Uterus (tissue), 2 donors: Measurements from ENCODE around the gene ARHGAP42.

Experiments
- POLR2A ChIP-seq, 2 donors: fragments of 450-650 bp; IDR thresholded peaks; one replicate each; pipeline ENCODE4 v1.6.1; 2016; ENCODE audit warnings: antibody characterized with exemption in 2 of 2, mild to moderate bottlenecking in 1 of 2, moderate library complexity in 1 of 2
- TF ChIP-seq, protein P1 (sequence below), 4 experiments: fragments of 200-600 bp in 2 of 4; fragments of 450-650 bp in 2 of 4; sonication (generic) in 2 of 4; IDR thresholded peaks; one replicate each; pipeline ENCODE4 v1.5.1; 2016 to 2019; ENCODE audit warnings: antibody characterized with exemption in 4 of 4, mild to moderate bottlenecking in 2 of 4, moderate library complexity in 1 of 4

DNA sequence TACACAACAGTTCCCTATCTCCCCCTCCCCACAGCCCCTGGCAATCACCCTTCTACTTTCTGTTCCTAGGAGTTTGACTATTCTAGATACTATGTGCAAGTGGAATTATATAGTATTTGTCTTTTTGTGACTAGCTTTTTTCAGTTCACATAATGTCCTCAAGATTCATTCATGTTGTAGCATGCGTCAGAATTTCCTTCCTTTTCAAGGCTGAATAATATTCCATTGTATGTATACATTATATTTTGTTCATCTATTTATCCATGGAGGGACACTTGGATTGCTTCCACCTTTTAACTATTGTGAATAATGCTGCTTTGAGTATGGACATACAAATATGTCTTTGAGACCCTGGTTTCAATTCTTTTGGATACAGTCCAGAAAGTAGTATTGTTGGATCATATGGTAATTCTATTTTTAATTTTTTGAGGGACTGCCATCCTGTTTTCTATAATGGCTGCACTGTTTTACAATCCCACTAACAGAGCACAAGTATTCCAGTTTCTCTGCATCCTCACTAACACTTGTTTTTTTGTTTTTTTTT lies 128.8 kb downstream of the ARHGAP42 start:
- TF ChIP-seq, protein P1, sequence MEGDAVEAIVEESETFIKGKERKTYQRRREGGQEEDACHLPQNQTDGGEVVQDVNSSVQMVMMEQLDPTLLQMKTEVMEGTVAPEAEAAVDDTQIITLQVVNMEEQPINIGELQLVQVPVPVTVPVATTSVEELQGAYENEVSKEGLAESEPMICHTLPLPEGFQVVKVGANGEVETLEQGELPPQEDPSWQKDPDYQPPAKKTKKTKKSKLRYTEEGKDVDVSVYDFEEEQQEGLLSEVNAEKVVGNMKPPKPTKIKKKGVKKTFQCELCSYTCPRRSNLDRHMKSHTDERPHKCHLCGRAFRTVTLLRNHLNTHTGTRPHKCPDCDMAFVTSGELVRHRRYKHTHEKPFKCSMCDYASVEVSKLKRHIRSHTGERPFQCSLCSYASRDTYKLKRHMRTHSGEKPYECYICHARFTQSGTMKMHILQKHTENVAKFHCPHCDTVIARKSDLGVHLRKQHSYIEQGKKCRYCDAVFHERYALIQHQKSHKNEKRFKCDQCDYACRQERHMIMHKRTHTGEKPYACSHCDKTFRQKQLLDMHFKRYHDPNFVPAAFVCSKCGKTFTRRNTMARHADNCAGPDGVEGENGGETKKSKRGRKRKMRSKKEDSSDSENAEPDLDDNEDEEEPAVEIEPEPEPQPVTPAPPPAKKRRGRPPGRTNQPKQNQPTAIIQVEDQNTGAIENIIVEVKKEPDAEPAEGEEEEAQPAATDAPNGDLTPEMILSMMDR (IDR thresholded peaks at IDR 0.05), result no peak
- TF ChIP-seq POLR2A (IDR thresholded peaks at IDR 0.05), result no peak
